ENCODE data around the gene STPG2. TPM values are rescaled to one million over a fixed set of nuclear protein-coding genes. Genes with fewer than 3 reads are reported as not detected.

Gene STPG2
- total RNA-seq, 5 donors from 2014 or later (not counting 1 experiment from before 2014, with no cell fraction given): 0.19 to 0.35 (median 0.26) TPM; not detected in 2

GRCh38 chr4:97662133-97662532 lies 481.1 kb downstream of the STPG2 start:
- ATAC-seq (replicated peaks in 1 of 4): no peak
- Mint-ChIP-seq H3K4me1 (no peaks in the 10 kb centered on the region), H3K27me3 (no peaks in the 10 kb centered on the region), H3K4me3 (no peak overlapping the region), H3K36me3 (no peaks in the 10 kb centered on the region), H3K9me3 (peaks cover 0 to 12% (median 11%) of the 10 kb centered on the region in 3 donors), H3K27ac (no peak overlapping the region)
- DNase-seq: no peak
- WGBS (ENCODE audit: insufficient coverage): no CpG with 5 or more reads among the region's 2 CpGs
- H3K9me3 ChIP-seq: no peaks in the 10 kb centered on the region
- H3K36me3 ChIP-seq (ENCODE audit: control insufficient read depth in 2 of 2, extremely low read depth in 1 of 2, insufficient read depth in 1 of 2, low read length in 1 of 2): no peaks in the 10 kb centered on the region
- H3K4me1 ChIP-seq (ENCODE audit: control insufficient read depth in 1 of 2, extremely low read depth in 1 of 2, insufficient read depth in 2 of 2, low read length in 2 of 2): no peaks in the 10 kb centered on the region
- no peak overlapping the region for H3K4me3 ChIP-seq (ENCODE audit: control insufficient read depth in 1 of 2, extremely low read depth in 1 of 2, low read length in 1 of 2)
- CTCF ChIA-PET: no interaction called here
- POLR2A ChIA-PET: no interaction called here
- no peaks in the 10 kb centered on the region for H3K27me3 ChIP-seq (replicated peaks in 1 of 2; ENCODE audit: control insufficient read depth in 2 of 2, extremely low read depth in 1 of 2, insufficient read depth in 2 of 2, low read length in 1 of 2)
- H3K27ac ChIP-seq (ENCODE audit: low read length): no peak overlapping the region

- no peaks in the 10 kb centered on the region for H3K36me3 Mint-ChIP-seq
- WGBS (ENCODE audit: insufficient coverage): no CpG with 5 or more reads among the region's 3 CpGs
- no peaks in the 10 kb centered on the region for H3K36me3 ChIP-seq (ENCODE audit: control insufficient read depth in 2 of 2, extremely low read depth in 1 of 2, insufficient read depth in 1 of 2, low read length in 1 of 2)
- DNase-seq (no peak), ATAC-seq (replicated peaks in 1 of 4) (no peak)
- no peak overlapping the region for H3K4me3 Mint-ChIP-seq
- H3K27ac ChIP-seq (ENCODE audit: low read length): no peak overlapping the region
- POLR2A ChIA-PET: no interaction called here
- H3K27ac Mint-ChIP-seq: no peak overlapping the region
- H3K27me3 Mint-ChIP-seq: no peaks in the 10 kb centered on the region
- H3K27me3 ChIP-seq (replicated peaks in 1 of 2; ENCODE audit: control insufficient read depth in 2 of 2, extremely low read depth in 1 of 2, insufficient read depth in 2 of 2, low read length in 1 of 2): no peaks in the 10 kb centered on the region
- no peaks in the 10 kb centered on the region for H3K4me1 ChIP-seq (ENCODE audit: control insufficient read depth in 1 of 2, extremely low read depth in 1 of 2, insufficient read depth in 2 of 2, low read length in 2 of 2)
- peaks cover 0 to 13% (median 8%) of the 10 kb centered on the region in 3 donors for H3K9me3 Mint-ChIP-seq
- H3K4me1 Mint-ChIP-seq: no peaks in the 10 kb centered on the region
- no peak overlapping the region for H3K4me3 ChIP-seq (ENCODE audit: control insufficient read depth in 1 of 2, extremely low read depth in 1 of 2, low read length in 1 of 2)
- no peaks in the 10 kb centered on the region for H3K9me3 ChIP-seq
- CTCF ChIA-PET: interaction anchor here (0.6 to 0.7 kb wide), 3 partner anchors 20 to 417 kb away, joined by 3 to 4 read pairs (median 3); no protein-coding TSS in a partner anchor
Observed at GRCh38 chr4:97656044-97656720, 487.1 kb downstream of the STPG2 start.

GRCh38 chr4:97653701-97654100 lies 489.6 kb downstream of the STPG2 start:
- CTCF ChIA-PET: no interaction called here
- no peak for ATAC-seq (replicated peaks in 1 of 4)

GRCh38 chr4:97646997-97647396 lies 496.3 kb downstream of the STPG2 start:
- Mint-ChIP-seq H3K27ac (no peak overlapping the region), H3K27me3 (no peaks in the 10 kb centered on the region), H3K4me3 (no peak overlapping the region), H3K9me3 (peaks cover 0 to 9% (median 8%) of the 10 kb centered on the region in 3 donors), H3K4me1 (no peaks in the 10 kb centered on the region), H3K36me3 (no peaks in the 10 kb centered on the region)
- ChIA-PET POLR2A (no interaction called here), CTCF (no interaction called here)
- H3K27ac ChIP-seq (ENCODE audit: low read length): no peak overlapping the region
- H3K9me3 ChIP-seq: no peaks in the 10 kb centered on the region
- no peaks in the 10 kb centered on the region for H3K36me3 ChIP-seq (ENCODE audit: control insufficient read depth in 2 of 2, extremely low read depth in 1 of 2, insufficient read depth in 1 of 2, low read length in 1 of 2)
- H3K4me3 ChIP-seq (ENCODE audit: control insufficient read depth in 1 of 2, extremely low read depth in 1 of 2, low read length in 1 of 2): no peak overlapping the region
- DNase-seq (no peak), ATAC-seq (replicated peaks in 1 of 4) (no peak)
- no peaks in the 10 kb centered on the region for H3K27me3 ChIP-seq (replicated peaks in 1 of 2; ENCODE audit: control insufficient read depth in 2 of 2, extremely low read depth in 1 of 2, insufficient read depth in 2 of 2, low read length in 1 of 2)
- H3K4me1 ChIP-seq (ENCODE audit: control insufficient read depth in 1 of 2, extremely low read depth in 1 of 2, insufficient read depth in 2 of 2, low read length in 2 of 2): no peaks in the 10 kb centered on the region

More at GRCh38 chr4:97653701-97654100, 489.6 kb downstream of the STPG2 start:
- Histone ChIP-seq H3K4me1 (ENCODE audit: control insufficient read depth in 1 of 2, extremely low read depth in 1 of 2, insufficient read depth in 2 of 2, low read length in 2 of 2) (no peaks in the 10 kb centered on the region), H3K27me3 (replicated peaks in 1 of 2; ENCODE audit: control insufficient read depth in 2 of 2, extremely low read depth in 1 of 2, insufficient read depth in 2 of 2, low read length in 1 of 2) (no peaks in the 10 kb centered on the region), H3K9me3 (no peaks in the 10 kb centered on the region), H3K36me3 (ENCODE audit: control insufficient read depth in 2 of 2, extremely low read depth in 1 of 2, insufficient read depth in 1 of 2, low read length in 1 of 2) (no peaks in the 10 kb centered on the region), H3K4me3 (ENCODE audit: control insufficient read depth in 1 of 2, extremely low read depth in 1 of 2, low read length in 1 of 2) (no peak overlapping the region), H3K27ac (ENCODE audit: low read length) (no peak overlapping the region)
- Mint-ChIP-seq H3K4me3 (no peak overlapping the region), H3K4me1 (no peaks in the 10 kb centered on the region), H3K27me3 (no peaks in the 10 kb centered on the region), H3K9me3 (peaks cover 3 to 13% (median 4%) of the 10 kb centered on the region in 3 donors), H3K36me3 (no peaks in the 10 kb centered on the region), H3K27ac (no peak overlapping the region)
- DNase-seq: no peak
- POLR2A ChIA-PET: interaction anchor here in 1 of 2 donors (0.6 kb wide), 1 partner anchor 8 kb away, joined by 3 read pairs; no protein-coding TSS in a partner anchor
- 75% methylated on average over 1 of the region's 2 CpGs for WGBS (ENCODE audit: insufficient coverage)

GRCh38 chr4:97645071-97645821 lies 498.0 kb downstream of the STPG2 start:
- Histone ChIP-seq H3K4me3 (ENCODE audit: control insufficient read depth in 1 of 2, extremely low read depth in 1 of 2, low read length in 1 of 2) (no peak overlapping the region), H3K36me3 (ENCODE audit: control insufficient read depth in 2 of 2, extremely low read depth in 1 of 2, insufficient read depth in 1 of 2, low read length in 1 of 2) (no peaks in the 10 kb centered on the region), H3K27ac (ENCODE audit: low read length) (no peak overlapping the region), H3K27me3 (replicated peaks in 1 of 2; ENCODE audit: control insufficient read depth in 2 of 2, extremely low read depth in 1 of 2, insufficient read depth in 2 of 2, low read length in 1 of 2) (no peaks in the 10 kb centered on the region), H3K9me3 (no peaks in the 10 kb centered on the region), H3K4me1 (ENCODE audit: control insufficient read depth in 1 of 2, extremely low read depth in 1 of 2, insufficient read depth in 2 of 2, low read length in 2 of 2) (no peaks in the 10 kb centered on the region)
- WGBS (ENCODE audit: insufficient coverage): no CpG with 5 or more reads among the region's 2 CpGs
- ATAC-seq (replicated peaks in 1 of 4) (no peak), DNase-seq (no peak)
- Mint-ChIP-seq H3K36me3 (no peaks in the 10 kb centered on the region), H3K9me3 (peaks cover 0 to 9% (median 8%) of the 10 kb centered on the region in 3 donors), H3K27ac (no peak overlapping the region), H3K4me3 (no peak overlapping the region), H3K4me1 (no peaks in the 10 kb centered on the region), H3K27me3 (no peaks in the 10 kb centered on the region)
- CTCF ChIA-PET: no interaction called here
- POLR2A ChIA-PET: interaction anchor here in 1 of 2 donors (0.7 kb wide), 1 partner anchor 8 kb away, joined by 3 read pairs; no protein-coding TSS in a partner anchor

- H3K36me3 ChIP-seq (ENCODE audit: control insufficient read depth in 2 of 2, extremely low read depth in 1 of 2, insufficient read depth in 1 of 2, low read length in 1 of 2): no peaks in the 10 kb centered on the region
Observed at GRCh38 chr4:97643179-97643578, 500.1 kb downstream of the STPG2 start.

More at GRCh38 chr4:97643179-97643578, 500.1 kb downstream of the STPG2 start:
- Mint-ChIP-seq H3K27me3 (no peaks in the 10 kb centered on the region), H3K4me3 (no peak overlapping the region), H3K27ac (no peak overlapping the region), H3K36me3 (no peaks in the 10 kb centered on the region), H3K9me3 (peaks cover 0 to 8% (median 6%) of the 10 kb centered on the region in 3 donors), H3K4me1 (no peaks in the 10 kb centered on the region)
- Histone ChIP-seq H3K27me3 (replicated peaks in 1 of 2; ENCODE audit: control insufficient read depth in 2 of 2, extremely low read depth in 1 of 2, insufficient read depth in 2 of 2, low read length in 1 of 2) (no peaks in the 10 kb centered on the region), H3K4me1 (ENCODE audit: control insufficient read depth in 1 of 2, extremely low read depth in 1 of 2, insufficient read depth in 2 of 2, low read length in 2 of 2) (no peaks in the 10 kb centered on the region), H3K27ac (ENCODE audit: low read length) (no peak overlapping the region), H3K9me3 (no peaks in the 10 kb centered on the region), H3K4me3 (ENCODE audit: control insufficient read depth in 1 of 2, extremely low read depth in 1 of 2, low read length in 1 of 2) (no peak overlapping the region)
- ATAC-seq (replicated peaks in 1 of 4) (no peak), DNase-seq (no peak)
- ChIA-PET POLR2A (no interaction called here), CTCF (no interaction called here)

Measured in T-cell (primary cell).